ENCODE data around the gene PCBP3. TPM values are rescaled to one million over a fixed set of nuclear protein-coding genes. Genes with fewer than 3 reads are reported as not detected.

The PCBP3 gene
- total RNA-seq, 1 experiment from 2014 or later: 10.9 TPM

DNA sequence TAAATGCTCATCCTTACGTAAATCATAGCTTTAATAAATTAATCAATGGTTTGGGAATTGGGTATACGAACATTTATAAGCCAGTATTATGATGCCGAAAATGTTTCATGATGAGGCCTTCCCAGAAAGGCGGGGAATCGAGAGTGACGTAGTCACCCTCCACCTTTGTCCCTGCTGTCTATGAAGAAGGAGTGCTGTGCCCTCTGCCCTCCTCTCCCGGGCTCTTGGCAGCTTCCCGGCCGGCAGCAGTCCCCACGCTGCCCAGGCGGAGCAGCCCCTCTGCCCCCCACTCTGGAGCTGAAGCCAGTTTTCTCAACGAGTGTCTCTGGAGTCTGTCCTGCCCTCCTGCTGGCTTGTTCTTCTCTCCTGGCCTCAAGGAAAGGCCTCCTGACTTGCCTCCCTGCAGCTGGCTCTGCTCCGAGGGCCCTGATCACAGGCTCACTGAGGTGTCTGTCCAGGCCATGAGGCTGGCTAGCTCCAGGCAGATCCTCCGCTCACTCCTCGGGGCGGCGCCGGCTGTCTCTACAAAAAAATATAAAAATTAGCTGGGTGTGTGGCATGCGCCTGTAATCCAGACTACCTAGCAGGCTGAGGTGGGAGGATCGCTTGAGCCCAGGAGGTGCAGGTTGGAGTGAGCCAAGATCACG is 187.3 kb downstream of the PCBP3 start:
- TF ChIP-seq, protein P1, sequence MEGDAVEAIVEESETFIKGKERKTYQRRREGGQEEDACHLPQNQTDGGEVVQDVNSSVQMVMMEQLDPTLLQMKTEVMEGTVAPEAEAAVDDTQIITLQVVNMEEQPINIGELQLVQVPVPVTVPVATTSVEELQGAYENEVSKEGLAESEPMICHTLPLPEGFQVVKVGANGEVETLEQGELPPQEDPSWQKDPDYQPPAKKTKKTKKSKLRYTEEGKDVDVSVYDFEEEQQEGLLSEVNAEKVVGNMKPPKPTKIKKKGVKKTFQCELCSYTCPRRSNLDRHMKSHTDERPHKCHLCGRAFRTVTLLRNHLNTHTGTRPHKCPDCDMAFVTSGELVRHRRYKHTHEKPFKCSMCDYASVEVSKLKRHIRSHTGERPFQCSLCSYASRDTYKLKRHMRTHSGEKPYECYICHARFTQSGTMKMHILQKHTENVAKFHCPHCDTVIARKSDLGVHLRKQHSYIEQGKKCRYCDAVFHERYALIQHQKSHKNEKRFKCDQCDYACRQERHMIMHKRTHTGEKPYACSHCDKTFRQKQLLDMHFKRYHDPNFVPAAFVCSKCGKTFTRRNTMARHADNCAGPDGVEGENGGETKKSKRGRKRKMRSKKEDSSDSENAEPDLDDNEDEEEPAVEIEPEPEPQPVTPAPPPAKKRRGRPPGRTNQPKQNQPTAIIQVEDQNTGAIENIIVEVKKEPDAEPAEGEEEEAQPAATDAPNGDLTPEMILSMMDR (conservative IDR thresholded peaks at IDR 0.05): no peak
- Mint-ChIP-seq H3K9me3 (no peaks in the 10 kb centered on the region; a peak in 2 of 5 replicates), H3K27me3 (ENCODE audit: low read depth) (no peaks in the 10 kb centered on the region), H3K4me1 (peaks cover 12 to 15% of the 10 kb centered on the region in 2 experiments; a peak in 3 of 4 replicates), H3K27ac (no peak overlapping the region), H3K4me3 (no peak overlapping the region), H3K36me3 (ENCODE audit: insufficient read depth in 1 of 3, low read depth in 3 of 3) (no peaks in the 10 kb centered on the region; a peak in 2 of 7 replicates)
- H2BK120ac ChIP-seq (ENCODE audit: low read depth, low read length, poor library complexity, severe bottlenecking): no peak overlapping the region
- H4K8ac ChIP-seq (replicated peaks; ENCODE audit: insufficient read length, low read depth, low read length): no peak overlapping the region
- no peak overlapping the region for H2BK15ac ChIP-seq (ENCODE audit: low read depth, low read length)
- 0 out of 2 replicates have a peak, but pooled peaks cover 5% of the 10 kb centered on the region for H3K4me1 ChIP-seq (ENCODE audit: insufficient read depth, low read length)
- H3K27ac ChIP-seq (ENCODE audit: insufficient read length, low read depth, low read length): no peak overlapping the region
- H3K14ac ChIP-seq (ENCODE audit: insufficient read depth, low read length): peak overlapping the region; percentile 52; the same call in 1 of the 2 replicates
- H3K18ac ChIP-seq (ENCODE audit: insufficient read length, low read depth, low read length): no peak overlapping the region
- H3K4me2 ChIP-seq (ENCODE audit: insufficient read depth, insufficient read length, low read length): no peak overlapping the region
- H3K23me2 ChIP-seq (ENCODE audit: insufficient read length, low read depth, low read length, poor library complexity, severe bottlenecking): no peaks in the 10 kb centered on the region
- no peaks in the 10 kb centered on the region for H4K20me1 ChIP-seq (ENCODE audit: control insufficient read depth, insufficient read depth, insufficient read length)
- no peak overlapping the region for H3K23ac ChIP-seq (ENCODE audit: insufficient read length, low read depth, low read length)
- no peak overlapping the region for H2AFZ ChIP-seq (ENCODE audit: low read length)
- no peak overlapping the region for H3K56ac ChIP-seq (ENCODE audit: insufficient read length, low read depth, low read length)
- H3K79me2 ChIP-seq (ENCODE audit: insufficient read depth, low read length): no peaks in the 10 kb centered on the region
- H2BK12ac ChIP-seq (ENCODE audit: insufficient read length, low read depth, low read length): no peak overlapping the region
- H2BK5ac ChIP-seq (ENCODE audit: insufficient read length, low read length): no peak overlapping the region
- DNase-seq: peak; percentile 22
- no peak overlapping the region for H3T11ph ChIP-seq (ENCODE audit: low read length)
- H3K79me1 ChIP-seq (ENCODE audit: insufficient read depth, low read depth, low read length, poor library complexity, severe bottlenecking): no peaks in the 10 kb centered on the region
- H2BK20ac ChIP-seq (ENCODE audit: low read depth, low read length, poor library complexity, severe bottlenecking): no peak overlapping the region
- H3K9me3 ChIP-seq (ENCODE audit: control insufficient read depth, low read depth, low read length): no peaks in the 10 kb centered on the region
- H3K9ac ChIP-seq (ENCODE audit: extremely low read depth, insufficient read length, low read length): no peak overlapping the region
- no peak overlapping the region for H3K4ac ChIP-seq (ENCODE audit: low read depth, low read length)
- no peaks in the 10 kb centered on the region for H3K27me3 ChIP-seq (ENCODE audit: insufficient read depth, low read length)
- WGBS (ENCODE audit: extremely low coverage, insufficient read length, low lambda C conversion rate): no CpG with 5 or more reads among the region's 21 CpGs
- no peak overlapping the region for H4K5ac ChIP-seq (ENCODE audit: insufficient read length, low read depth, low read length)
- no peak overlapping the region for H4K91ac ChIP-seq (ENCODE audit: insufficient read length, low read depth, low read length)
- H2AK5ac ChIP-seq (ENCODE audit: insufficient read length, low read length): no peak overlapping the region
